ENCODE data around the gene CNDP2.
"Not testable (repeated sequence)": the region's sequence is repeated elsewhere in the genome, so short reads cannot be mapped to it uniquely, and the experiment has no call there.

CNDP2 gene

DNA sequence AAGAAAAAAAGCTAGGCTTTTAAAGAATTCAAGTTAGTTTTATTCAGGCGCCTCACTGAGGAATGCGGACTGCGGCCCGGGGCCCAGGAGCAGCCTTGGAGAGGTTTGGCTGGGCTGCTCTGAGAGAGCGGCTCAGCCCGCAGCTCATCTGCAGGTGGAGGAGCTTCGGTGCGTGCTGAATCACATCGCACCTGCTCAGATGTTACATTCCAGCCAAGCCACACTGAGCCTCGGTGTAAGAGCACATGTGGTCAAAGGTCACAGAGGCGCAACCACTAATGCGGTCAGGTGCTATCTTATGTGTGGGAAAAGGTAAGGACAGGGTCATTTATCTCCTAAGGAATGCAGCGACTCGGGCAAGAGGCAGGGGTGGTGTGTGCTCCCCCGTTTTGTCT lies 21.1 kb downstream of the CNDP2 start:
- Histone ChIP-seq H3K4me3 (ENCODE audit: low read depth, low read length) (no peak overlapping the region), H3K79me2 (ENCODE audit: control insufficient read depth, insufficient read depth, low read length, unreplicated experiment) (no peaks in the 10 kb centered on the region), H3K36me3 (ENCODE audit: insufficient read depth, low read length) (0 out of 2 replicates have a peak, but pooled peaks cover 4% of the 10 kb centered on the region), H3K4me1 (ENCODE audit: control insufficient read depth, insufficient read depth, low read length, unreplicated experiment) (no peaks in the 10 kb centered on the region), H3K27me3 (ENCODE audit: insufficient read depth, low read length) (no peaks in the 10 kb centered on the region), H2AFZ (ENCODE audit: low read length, unreplicated experiment) (no peak overlapping the region), H3K27ac (ENCODE audit: low read depth, low read length) (no peak overlapping the region)

- Histone ChIP-seq H3K4me3 (ENCODE audit: low read depth, low read length) (no peak overlapping the region), H3K79me2 (ENCODE audit: control insufficient read depth, insufficient read depth, low read length, unreplicated experiment) (no peaks in the 10 kb centered on the region), H3K4me1 (ENCODE audit: control insufficient read depth, insufficient read depth, low read length, unreplicated experiment) (no peaks in the 10 kb centered on the region), H2AFZ (ENCODE audit: low read length, unreplicated experiment) (no peak overlapping the region), H3K36me3 (ENCODE audit: insufficient read depth, low read length) (0 out of 2 replicates have a peak, but pooled peaks cover 4% of the 10 kb centered on the region), H3K27me3 (ENCODE audit: insufficient read depth, low read length) (no peaks in the 10 kb centered on the region), H3K27ac (ENCODE audit: low read depth, low read length) (no peak overlapping the region)
Observed at GRCh38 chr18:74518456-74519295, 22.5 kb downstream of the CNDP2 start.

- Histone ChIP-seq H2AFZ (ENCODE audit: low read length, unreplicated experiment) (no peak overlapping the region), H3K27me3 (ENCODE audit: insufficient read depth, low read length) (no peaks in the 10 kb centered on the region), H3K27ac (ENCODE audit: low read depth, low read length) (no peak overlapping the region), H3K79me2 (ENCODE audit: control insufficient read depth, insufficient read depth, low read length, unreplicated experiment) (no peaks in the 10 kb centered on the region), H3K4me1 (ENCODE audit: control insufficient read depth, insufficient read depth, low read length, unreplicated experiment) (no peaks in the 10 kb centered on the region), H3K4me3 (ENCODE audit: low read depth, low read length) (no peak overlapping the region), H3K36me3 (ENCODE audit: insufficient read depth, low read length) (0 out of 2 replicates have a peak, but pooled peaks cover 4% of the 10 kb centered on the region)
Observed at GRCh38 chr18:74519320-74520095, 23.3 kb downstream of the CNDP2 start.

- H2AFZ ChIP-seq (ENCODE audit: low read length, unreplicated experiment) = no peak overlapping the region
- no peaks in the 10 kb centered on the region for H3K27me3 ChIP-seq (ENCODE audit: insufficient read depth, low read length)
- H3K79me2 ChIP-seq (ENCODE audit: control insufficient read depth, insufficient read depth, low read length, unreplicated experiment) = no peaks in the 10 kb centered on the region
- no peaks in the 10 kb centered on the region for H3K4me1 ChIP-seq (ENCODE audit: control insufficient read depth, insufficient read depth, low read length, unreplicated experiment)
- H3K4me3 ChIP-seq (ENCODE audit: low read depth, low read length) = no peak overlapping the region
- H3K27ac ChIP-seq (ENCODE audit: low read depth, low read length) = no peak overlapping the region
- H3K36me3 ChIP-seq (ENCODE audit: insufficient read depth, low read length) = 0 out of 2 replicates have a peak, but pooled peaks cover 4% of the 10 kb centered on the region
Observed at GRCh38 chr18:74520096-74520833, 24.1 kb downstream of the CNDP2 start.

GRCh38 chr18:74521068-74521725 lies 25.0 kb downstream of the CNDP2 start:
- Histone ChIP-seq H3K4me1 (ENCODE audit: control insufficient read depth, insufficient read depth, low read length, unreplicated experiment) (no peaks in the 10 kb centered on the region), H3K79me2 (ENCODE audit: control insufficient read depth, insufficient read depth, low read length, unreplicated experiment) (no peaks in the 10 kb centered on the region), H3K4me3 (ENCODE audit: low read depth, low read length) (no peak overlapping the region), H3K27ac (ENCODE audit: low read depth, low read length) (no peak overlapping the region), H3K36me3 (ENCODE audit: insufficient read depth, low read length) (no peaks in the 10 kb centered on the region), H2AFZ (ENCODE audit: low read length, unreplicated experiment) (no peak overlapping the region), H3K27me3 (ENCODE audit: insufficient read depth, low read length) (no peaks in the 10 kb centered on the region)

DNA sequence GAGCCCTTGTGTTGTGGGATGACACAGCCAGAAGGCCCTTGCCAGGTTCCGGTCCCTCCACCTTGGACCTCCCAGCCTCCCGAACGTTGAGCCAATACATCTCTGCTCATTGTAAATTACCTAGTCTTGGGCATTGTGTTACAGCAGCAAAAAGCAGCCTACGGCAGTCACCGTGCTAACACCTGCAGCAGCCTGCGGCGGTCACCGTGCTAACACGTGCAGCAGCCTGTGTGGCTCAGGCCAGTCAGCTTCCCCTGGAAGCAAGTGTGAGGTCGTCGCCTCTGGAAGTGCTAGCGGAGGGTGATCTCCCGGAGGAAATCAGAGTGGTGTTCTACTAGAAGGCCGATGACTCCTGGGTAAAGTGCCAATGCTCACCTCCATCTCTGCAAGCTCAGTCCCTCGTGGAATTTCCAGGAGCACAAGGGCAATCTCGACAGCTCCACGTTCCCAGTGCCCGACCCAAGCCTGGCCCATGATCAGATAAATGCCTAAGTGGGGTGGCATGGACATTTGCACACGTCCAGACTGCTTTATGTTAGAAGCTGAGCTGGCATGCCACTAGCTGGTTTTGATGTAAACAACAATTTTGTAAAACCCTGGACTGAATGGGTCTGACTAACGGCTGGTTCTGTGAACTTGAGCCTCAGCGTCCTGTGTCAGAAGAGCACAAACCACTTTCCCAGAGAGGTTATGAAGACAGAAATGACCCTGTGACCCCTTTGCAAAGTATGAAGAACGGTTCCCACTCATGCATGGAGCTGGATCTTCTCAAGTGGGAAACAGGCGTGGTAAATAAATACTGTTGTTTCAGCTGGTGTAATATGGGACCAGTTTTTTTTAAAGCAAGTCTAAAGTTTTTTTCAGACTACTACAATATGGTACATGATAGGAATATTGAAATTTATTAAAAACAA lies 26.7 kb downstream of the CNDP2 start:
- Histone ChIP-seq H3K27me3 (ENCODE audit: insufficient read depth, low read length) (peaks cover 14% of the 10 kb centered on the region), H3K27ac (ENCODE audit: low read depth, low read length) (no peak overlapping the region), H3K4me3 (ENCODE audit: low read depth, low read length) (no peak overlapping the region), H3K4me1 (ENCODE audit: control insufficient read depth, insufficient read depth, low read length, unreplicated experiment) (no peaks in the 10 kb centered on the region), H3K79me2 (ENCODE audit: control insufficient read depth, insufficient read depth, low read length, unreplicated experiment) (no peaks in the 10 kb centered on the region), H3K36me3 (ENCODE audit: insufficient read depth, low read length) (no peaks in the 10 kb centered on the region), H2AFZ (ENCODE audit: low read length, unreplicated experiment) (no peak overlapping the region)

- H3K4me1 ChIP-seq (ENCODE audit: control insufficient read depth, insufficient read depth, low read length, unreplicated experiment) = no peaks in the 10 kb centered on the region
- no peak overlapping the region for H3K4me3 ChIP-seq (ENCODE audit: low read depth, low read length)
- H2AFZ ChIP-seq (ENCODE audit: low read length, unreplicated experiment) = no peak overlapping the region
- H3K27me3 ChIP-seq (ENCODE audit: insufficient read depth, low read length) = peaks cover 17% of the 10 kb centered on the region
- no peaks in the 10 kb centered on the region for H3K79me2 ChIP-seq (ENCODE audit: control insufficient read depth, insufficient read depth, low read length, unreplicated experiment)
- no peaks in the 10 kb centered on the region for H3K36me3 ChIP-seq (ENCODE audit: insufficient read depth, low read length)
- H3K27ac ChIP-seq (ENCODE audit: low read depth, low read length) = no peak overlapping the region
Observed at GRCh38 chr18:74524097-74524496, 27.9 kb downstream of the CNDP2 start.

DNA sequence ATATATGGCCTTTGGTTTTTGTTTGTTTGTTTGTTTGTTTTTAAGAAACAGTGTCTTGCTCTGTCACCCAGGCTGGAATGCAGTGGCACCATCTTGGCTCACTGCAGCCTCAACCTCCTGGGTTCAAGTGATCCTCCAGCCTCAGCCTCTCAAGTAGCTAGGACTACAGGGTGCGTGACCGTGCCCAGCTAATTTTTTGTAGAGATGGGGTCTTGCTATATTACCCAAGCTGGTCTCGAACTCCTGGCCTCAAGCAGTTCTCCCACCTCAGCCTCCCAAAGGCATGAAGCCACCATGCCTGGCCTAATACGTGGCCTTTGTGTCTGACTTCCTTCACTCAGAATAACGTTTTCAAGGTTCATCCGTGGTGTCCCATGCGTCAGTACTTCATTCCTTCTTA lies 28.8 kb downstream of the CNDP2 start:
- peaks cover 23% of the 10 kb centered on the region for H3K27me3 ChIP-seq (ENCODE audit: insufficient read depth, low read length)
- H3K4me3 ChIP-seq (ENCODE audit: low read depth, low read length); H3K79me2 ChIP-seq (ENCODE audit: control insufficient read depth, insufficient read depth, low read length, unreplicated experiment); H3K4me1 ChIP-seq (ENCODE audit: control insufficient read depth, insufficient read depth, low read length, unreplicated experiment); H3K27ac ChIP-seq (ENCODE audit: low read depth, low read length); H3K36me3 ChIP-seq (ENCODE audit: insufficient read depth, low read length); H2AFZ ChIP-seq (ENCODE audit: low read length, unreplicated experiment): not testable (repeated sequence)

DNA sequence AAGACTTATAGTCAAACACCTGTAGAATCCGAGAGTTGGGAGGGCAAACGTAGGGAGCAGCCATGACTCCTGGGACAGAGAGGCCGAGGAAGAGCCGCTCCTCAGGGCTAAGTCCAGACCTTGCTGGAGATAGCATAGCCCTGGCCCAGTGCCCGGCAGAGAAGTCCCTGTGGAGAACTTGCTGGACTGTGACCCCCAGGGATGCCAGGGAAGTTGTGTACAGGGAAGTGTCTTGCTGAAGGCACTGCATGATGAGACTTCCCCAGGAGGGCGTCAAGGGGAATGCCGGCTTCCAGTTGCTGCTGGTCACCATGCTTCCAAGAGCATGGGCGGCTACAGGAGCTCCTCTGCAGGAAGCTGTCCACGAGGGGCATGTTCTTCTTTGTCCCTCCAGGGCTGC lies 29.6 kb downstream of the CNDP2 start:
- Histone ChIP-seq H3K36me3 (ENCODE audit: insufficient read depth, low read length) (no peaks in the 10 kb centered on the region), H3K27ac (ENCODE audit: low read depth, low read length) (no peak overlapping the region), H3K4me3 (ENCODE audit: low read depth, low read length) (no peak overlapping the region), H3K79me2 (ENCODE audit: control insufficient read depth, insufficient read depth, low read length, unreplicated experiment) (no peaks in the 10 kb centered on the region), H3K27me3 (ENCODE audit: insufficient read depth, low read length) (peaks cover 30% of the 10 kb centered on the region), H3K4me1 (ENCODE audit: control insufficient read depth, insufficient read depth, low read length, unreplicated experiment) (no peaks in the 10 kb centered on the region), H2AFZ (ENCODE audit: low read length, unreplicated experiment) (no peak overlapping the region)

Measured in ACC112 (cell line).